GM12878 (cell line): ENCODE data around the gene AAR2. TPM values are rescaled to one million over a fixed set of nuclear protein-coding genes. Genes with fewer than 3 reads are reported as not detected.

Experiments
- ATAC-seq: fragments of 200-7000 bp; cut with Tn5 transposase; 3 replicates; pipeline ENCODE4 v1.9.1; 2020; ENCODE audit warnings: mild to moderate bottlenecking, moderate library complexity
- BruUV-seq: library from RNA; stranded (reverse); fragments of 400-500 nt; replicated peaks from 2 replicates; lab custom pipeline; 2021; lab: Mats Ljungman, UMichigan
- CTCF ChIA-PET: fragments of 300-600 bp; sonication (Branson Sonifier 250); formaldehyde crosslinking; extraction: SDS; loops from one replicate; lab custom pipeline; 2021; ENCODE audit warnings: inconsistent platforms; lab: Yijun Ruan, JAX
- POLR2A ChIA-PET: fragments of 350-600 bp; formaldehyde crosslinking; extraction: SDS; loops from one replicate; lab custom pipeline; 2021; ENCODE audit warnings: inconsistent platforms; lab: Charles Lee
- RAD21 ChIA-PET: fragments of 300-600 bp; sonication (Branson Sonifier 250); formaldehyde crosslinking; loops from one replicate; lab custom pipeline; 2023; ENCODE audit warnings: antibody characterized with exemption; ENCODE audit not compliant: unreplicated experiment; lab: Charles Lee
- SMC1A ChIA-PET: fragments of 300-600 bp; sonication (Branson Sonifier 250); formaldehyde crosslinking; loops from one replicate; lab custom pipeline; 2023; ENCODE audit not compliant: unreplicated experiment, uncharacterized antibody; lab: Charles Lee
- DNase-seq: peaks from one replicate; pipeline ENCODE4 v3.0.0-alpha.2; 2011; ENCODE audit warnings: low read depth, low spot score
- FAIRE-seq: peaks from 3 replicates; lab custom pipeline; 2011; peaks lifted over from hg19 to GRCh38; lab: Jason Lieb, UNC
- H2AFZ ChIP-seq: 2 replicates; pipeline ENCODE4 v1.6.0; 2011; ENCODE audit warnings: low read depth, low read length, control low read depth; ENCODE audit not compliant: control insufficient read depth
- H3K27ac ChIP-seq: 2 replicates; pipeline ENCODE4 v1.5.1; 2011; ENCODE audit warnings: control low read depth; ENCODE audit not compliant: control insufficient read depth, insufficient read depth
- H3K27me3 ChIP-seq, 2 experiments: replicated peaks in 1 of 2; 2 replicates each; pipeline versions ENCODE4 v1.6.0 to v1.6.1; 2011; ENCODE audit warnings: low read length in 1 of 2; ENCODE audit not compliant: control insufficient read depth in 2 of 2, insufficient read depth in 2 of 2
- H3K36me3 ChIP-seq, 2 experiments: 2 replicates each; pipeline ENCODE4 v1.5.1; 2011; ENCODE audit warnings: low read length in 1 of 2; ENCODE audit not compliant: control insufficient read depth in 2 of 2, insufficient read depth in 2 of 2
- H3K4me1 ChIP-seq: 2 replicates; pipeline ENCODE4 v1.6.1; 2011; ENCODE audit warnings: mild to moderate bottlenecking, low read length, moderate library complexity, mixed read lengths; ENCODE audit not compliant: control insufficient read depth, insufficient read depth
- H3K4me2 ChIP-seq: 2 replicates; pipeline ENCODE4 v1.6.0; 2011; ENCODE audit warnings: control low read depth; ENCODE audit not compliant: control insufficient read depth, insufficient read depth
- H3K4me3 ChIP-seq: fragments of 200-600 bp; sonication (generic); 2 replicates; pipeline ENCODE4 v1.5.1; 2016
- H3K79me2 ChIP-seq: 2 replicates; pipeline ENCODE4 v1.6.0; 2011; ENCODE audit warnings: low read length; ENCODE audit not compliant: control insufficient read depth, insufficient read depth
- H3K9ac ChIP-seq: 2 replicates; pipeline ENCODE4 v1.8.0; 2011; ENCODE audit warnings: low read length, control low read depth, mixed read lengths; ENCODE audit not compliant: control insufficient read depth, insufficient read depth
- H3K9me3 ChIP-seq: replicated peaks from 3 replicates; pipeline ENCODE4 v1.5.1; 2011; ENCODE audit warnings: mild to moderate bottlenecking, low read length; ENCODE audit not compliant: control insufficient read depth, insufficient read depth
- H4K20me1 ChIP-seq: 2 replicates; pipeline ENCODE4 v1.6.0; 2011; ENCODE audit not compliant: control insufficient read depth, insufficient read depth
- ATF2 ChIP-seq: IDR thresholded peaks from 2 replicates; pipeline ENCODE4 v1.6.1; 2012; ENCODE audit warnings: low read length, inconsistent platforms
- CEBPZ ChIP-seq: fragments of 150-350 bp; IDR thresholded peaks from 2 replicates; pipeline ENCODE4 v1.6.1; 2016; ENCODE audit warnings: low read depth, low read length
- HDGF ChIP-seq: fragments of 450-650 bp; IDR thresholded peaks from 2 replicates; pipeline ENCODE4 v1.6.1; 2016; ENCODE audit warnings: antibody characterized with exemption
- NR2C1 ChIP-seq: fragments of 450-650 bp; IDR thresholded peaks from 2 replicates; pipeline ENCODE4 v1.6.1; 2017; ENCODE audit warnings: antibody characterized with exemption, mild to moderate bottlenecking, moderate library complexity
- PBX3 ChIP-seq: IDR thresholded peaks from 2 replicates; pipeline ENCODE4 v1.6.1; 2011; ENCODE audit warnings: mild to moderate bottlenecking, low read depth, low read length, moderate library complexity; ENCODE audit not compliant: insufficient replicate concordance
- RAD21 ChIP-seq: IDR thresholded peaks from 2 replicates; pipeline ENCODE4 v1.6.1; 2011; ENCODE audit warnings: mild to moderate bottlenecking, low read depth, low read length, moderate library complexity; ENCODE audit not compliant: insufficient read depth
- RB1 ChIP-seq: fragments of 450-650 bp; formaldehyde crosslinking; IDR thresholded peaks from 2 replicates; pipeline ENCODE4 v1.6.1; 2017; ENCODE audit warnings: mild to moderate bottlenecking, borderline replicate concordance
- RELB ChIP-seq: fragments of 450-650 bp; IDR thresholded peaks from 2 replicates; pipeline ENCODE4 v1.6.1; 2017; ENCODE audit warnings: low read depth, mild to moderate bottlenecking, moderate library complexity
- RUNX3 ChIP-seq: IDR thresholded peaks from 2 replicates; pipeline ENCODE4 v1.6.1; 2012; ENCODE audit warnings: low read length, inconsistent platforms
- WRNIP1 ChIP-seq: IDR thresholded peaks from 2 replicates; pipeline ENCODE4 v1.6.1; 2011; ENCODE audit warnings: low read depth, low read length, improper control_type of control experiment, borderline replicate concordance
- ZNF24 ChIP-seq: fragments of 450-650 bp; IDR thresholded peaks from 2 replicates; pipeline ENCODE4 v1.6.1; 2017; ENCODE audit warnings: antibody characterized with exemption, mild to moderate bottlenecking
- ZZZ3 ChIP-seq: IDR thresholded peaks from 2 replicates; pipeline ENCODE4 v1.6.1; 2011; ENCODE audit warnings: low read depth; ENCODE audit not compliant: control insufficient read depth, insufficient read length
- WGBS: methylation state at CpG from one replicate; pipeline ENCODE4 v1.1.6; 2016; ENCODE audit warnings: low lambda C conversion rate; ENCODE audit not compliant: insufficient replicate concordance, insufficient coverage; ENCODE audit errors: missing lambda C conversion rate; 5-methylcytosine and 5-hydroxymethylcytosine counted together
- in situ Hi-C: fragments of 300-500 bp; cut with MboI; formaldehyde crosslinking; loops from 9 replicates; pipeline ENCODE4 v1.14.3; 2018; ENCODE audit warnings: mixed read lengths
- intact Hi-C: fragments of 100-400 bp; cut with micrococcal nuclease; formaldehyde crosslinking; loops from one replicate; pipeline ENCODE4 v1.14.2; 2022; ENCODE audit not compliant: unreplicated experiment
- polyA plus RNA-seq, 11 experiments: library from polyadenylated mRNA; depleted of rRNA in 4 of 11; unstranded in 6 of 11; stranded (reverse) in 5 of 11; fragments of >200 nt; fragmentation: Nextera tagmentation in 4 of 11; fragmentation: Illumina TruSeq in 1 of 11; extraction: Ambion mirVana in 4 of 11; extraction: Trizol in 1 of 11; gene quantifications; 1 replicate in 1 of 11; 2 replicates in 10 of 11; pipeline versions ENCODE4 v1.2.1 to v1.2.3, GENCODE V29; 2011 to 2016; ENCODE audit warnings: inconsistent platforms in 2 of 11, missing spikeins in 2 of 11, low read depth in 1 of 11
- total RNA-seq, 4 experiments: library from RNA; depleted of rRNA in 3 of 4; stranded (reverse); fragments of >200 nt in 3 of 4; fragmentation: Illumina TruSeq in 1 of 4; extraction: Trizol in 1 of 4; gene quantifications; 2 replicates each; pipeline versions ENCODE4 v1.2.1 to v1.2.3, GENCODE V29; 2013 to 2021

The AAR2 gene
- total and polyA plus RNA-seq, 10 of the 15 experiments (the other 5 are each of a cell fraction or from before 2014, with no cell fraction given), result 6.5 to 41.7 (median 30.3) TPM

GRCh38 chr20:36271639-36272546, 35.6 kb downstream of the AAR2 start (continued):
- TF ChIP-seq RELB, result no peak
- TF ChIP-seq WRNIP1, result no peak
- TF ChIP-seq RUNX3, result no peak
- TF ChIP-seq RAD21, result no peak
- TF ChIP-seq ZNF24, result no peak

- no peak overlapping the region for H3K4me2 ChIP-seq
- H3K9ac ChIP-seq, result no peak overlapping the region
- no peak overlapping the region for H2AFZ ChIP-seq
- in situ Hi-C loops, result no loop called here
- ChIA-PET CTCF (interaction anchor here (0.6 to 3.1 kb wide), 6 partner anchors 11 to 536 kb away, joined by 3 to 34 read pairs (median 4); no protein-coding TSS in a partner anchor), RAD21 (interaction anchor here (1.0 to 1.8 kb wide), 4 partner anchors 127 to 220 kb away, joined by 3 to 13 read pairs (median 6); no protein-coding TSS in a partner anchor), POLR2A (no interaction called here), SMC1A (interaction anchor here (1.0 to 1.7 kb wide), 4 partner anchors 126 to 167 kb away, joined by 3 to 13 read pairs (median 6); no protein-coding TSS in a partner anchor)
- no peaks in the 10 kb centered on the region for H3K4me1 ChIP-seq
- H4K20me1 ChIP-seq, result no peaks in the 10 kb centered on the region
- no peaks in the 10 kb centered on the region for H3K79me2 ChIP-seq
- BruUV-seq, result no TSS peak
- no peak overlapping the region for H3K27ac ChIP-seq
- no peaks in the 10 kb centered on the region for H3K36me3 ChIP-seq
- DNase-seq (no peak), ATAC-seq (no peak), FAIRE-seq (no peak)
- intact Hi-C loops, result loop anchor here (5.0 kb wide), 1 partner anchor 165 kb away; no protein-coding TSS in a partner anchor
- H3K4me3 ChIP-seq, result no peak overlapping the region
- 28% methylated on average over 12 of the region's 12 CpGs for WGBS
- peaks cover 0 to 3% of the 10 kb centered on the region in 2 experiments; a peak in 2 of 4 replicates for H3K27me3 ChIP-seq
- no peaks in the 10 kb centered on the region for H3K9me3 ChIP-seq
- TF ChIP-seq CEBPZ (no peak), RB1 (no peak), ZZZ3 (no peak), PBX3 (no peak), NR2C1 (no peak), HDGF (no peak), ATF2 (no peak)
Measured at GRCh38 chr20:36272547-36273220, 36.4 kb downstream of the AAR2 start.
